Peyer's patch (tissue), 4 donors: ENCODE data around the gene PSMB11. TPM values are rescaled to one million over a fixed set of nuclear protein-coding genes. Genes with fewer than 3 reads are reported as not detected.

Source experiments
- DNase-seq, 3 donors: peaks; one replicate each; pipeline ENCODE4 v3.0.0-alpha.2; 2017 to 2019
- H3K27ac ChIP-seq, 4 donors: fragments of 200-600 bp; sonication (generic); one replicate each; pipeline ENCODE4 v1.5.1; 2016 to 2019
- H3K27me3 ChIP-seq, 2 donors: fragments of 200-600 bp; sonication (generic); one replicate each; pipeline ENCODE4 v1.5.1; 2019
- H3K36me3 ChIP-seq, 3 donors: fragments of 200-600 bp; sonication (generic); one replicate each; pipeline ENCODE4 v1.5.1; 2016 to 2019
- H3K4me1 ChIP-seq, 4 donors: fragments of 200-600 bp; sonication (generic); one replicate each; pipeline ENCODE4 v1.5.1; 2016 to 2019
- H3K4me3 ChIP-seq, 4 donors: fragments of 200-600 bp; sonication (generic); 1 replicate in 3 of 4; 2 replicates in 1 of 4; pipeline ENCODE4 v1.5.1; 2016 to 2019; ENCODE audit warnings: mild to moderate bottlenecking in 1 of 4
- H3K9me3 ChIP-seq, 4 donors: fragments of 200-600 bp; sonication (generic); one replicate each; pipeline ENCODE4 v1.5.1; 2016 to 2019; ENCODE audit warnings: mild to moderate bottlenecking in 1 of 4
- CTCF ChIP-seq, 6 experiments: fragments of 450-650 bp in 4 of 6; fragments of 200-600 bp in 2 of 6; sonication (generic) in 1 of 6; IDR thresholded peaks; one replicate each; pipeline ENCODE4 v1.5.1; 2017 to 2019; ENCODE audit warnings: antibody characterized with exemption in 6 of 6, mild to moderate bottlenecking in 3 of 6, moderate library complexity in 1 of 6
- POLR2A ChIP-seq, 2 donors: fragments of 450-650 bp; IDR thresholded peaks; one replicate each; pipeline ENCODE4 v1.5.1; 2017; ENCODE audit warnings: antibody characterized with exemption in 2 of 2, mild to moderate bottlenecking in 2 of 2, moderate library complexity in 2 of 2
- total RNA-seq, 4 donors: library from RNA; depleted of rRNA; stranded (reverse); fragments of >200 nt; gene quantifications; one replicate each; pipeline ENCODE4 v1.1.0, GENCODE V29; 2016

The PSMB11 gene
- total RNA-seq, 4 donors from 2014 or later: not detected

- H3K36me3 ChIP-seq: peaks cover 0 to 65% (median 2%) of the 10 kb centered on the region in 3 donors
- peak overlapping the region in 2 of 4 donors; percentile 18 to 21 for H3K27ac ChIP-seq
- TF ChIP-seq POLR2A (IDR thresholded peaks at IDR 0.05): no peak
- peak; percentile 93 to 99 (median 98) for TF ChIP-seq CTCF (IDR thresholded peaks at IDR 0.05)
- H3K4me1 ChIP-seq: peaks cover 0 to 34% (median 7%) of the 10 kb centered on the region in 4 donors
- no peaks in the 10 kb centered on the region for H3K27me3 ChIP-seq
- no peak overlapping the region for H3K4me3 ChIP-seq
- no peaks in the 10 kb centered on the region for H3K9me3 ChIP-seq
- DNase-seq: peak; percentile 71 to 91 (median 73)
Measured at GRCh38 chr14:23068789-23069412, 26.9 kb downstream of the PSMB11 start.

- Histone ChIP-seq H3K36me3 (peaks cover 0 to 65% (median 2%) of the 10 kb centered on the region in 3 donors), H3K27ac (peak overlapping the region in 1 of 4 donors; percentile 21), H3K4me1 (peaks cover 0 to 34% (median 7%) of the 10 kb centered on the region in 4 donors), H3K27me3 (no peaks in the 10 kb centered on the region), H3K9me3 (no peaks in the 10 kb centered on the region), H3K4me3 (no peak overlapping the region)
- TF ChIP-seq CTCF (IDR thresholded peaks at IDR 0.05) (no peak), POLR2A (IDR thresholded peaks at IDR 0.05) (no peak)
- peak in 2 of 3 donors; percentile 44 to 46 for DNase-seq
Measured at GRCh38 chr14:23069413-23069806, 27.4 kb downstream of the PSMB11 start.

GRCh38 chr14:23070262-23071129 lies 28.5 kb downstream of the PSMB11 start:
- H3K36me3 ChIP-seq: peaks cover 0 to 65% (median 2%) of the 10 kb centered on the region in 3 donors
- DNase-seq: peak in 2 of 3 donors; percentile 12 to 24

GRCh38 chr14:23071244-23071920 lies 29.4 kb downstream of the PSMB11 start:
- no peaks in the 10 kb centered on the region for H3K9me3 ChIP-seq
- no peak for TF ChIP-seq CTCF (IDR thresholded peaks at IDR 0.05)
- peak in 1 of 2 donors; percentile 28 for TF ChIP-seq POLR2A (IDR thresholded peaks at IDR 0.05)
- peak; percentile 72 to 87 (median 87) for DNase-seq
- H3K27me3 ChIP-seq: no peaks in the 10 kb centered on the region
- peaks cover 0 to 39% (median 7%) of the 10 kb centered on the region in 4 donors for H3K4me1 ChIP-seq
- H3K4me3 ChIP-seq: peak overlapping the region; percentile 46 to 75 (median 64)
- H3K27ac ChIP-seq: peak overlapping the region; percentile 62 to 73 (median 70)
- H3K36me3 ChIP-seq: peaks cover 0 to 65% (median 2%) of the 10 kb centered on the region in 3 donors

More at GRCh38 chr14:23070262-23071129, 28.5 kb downstream of the PSMB11 start:
- TF ChIP-seq CTCF (IDR thresholded peaks at IDR 0.05): no peak
- no peak for TF ChIP-seq POLR2A (IDR thresholded peaks at IDR 0.05)
- H3K4me3 ChIP-seq: peak overlapping the region; percentile 46 to 75 (median 64)
- no peaks in the 10 kb centered on the region for H3K9me3 ChIP-seq
- peak overlapping the region in 2 of 4 donors; percentile 62 to 68 for H3K27ac ChIP-seq
- H3K4me1 ChIP-seq: peaks cover 0 to 34% (median 7%) of the 10 kb centered on the region in 4 donors
- H3K27me3 ChIP-seq: no peaks in the 10 kb centered on the region

GRCh38 chr14:23071921-23072539 lies 30.0 kb downstream of the PSMB11 start:
- peaks cover 0 to 43% (median 7%) of the 10 kb centered on the region in 4 donors for H3K4me1 ChIP-seq
- TF ChIP-seq CTCF (IDR thresholded peaks at IDR 0.05): no peak
- no peak for TF ChIP-seq POLR2A (IDR thresholded peaks at IDR 0.05)
- H3K36me3 ChIP-seq: peaks cover 0 to 65% (median 2%) of the 10 kb centered on the region in 3 donors
- no peaks in the 10 kb centered on the region for H3K27me3 ChIP-seq
- peak overlapping the region; percentile 62 to 73 (median 70) for H3K27ac ChIP-seq
- H3K9me3 ChIP-seq: no peaks in the 10 kb centered on the region
- peak overlapping the region in 2 of 4 donors; percentile 71 to 75 for H3K4me3 ChIP-seq
- DNase-seq: peak in 1 of 3 donors; percentile 44
